Stimulated activated CD4-positive, alpha-beta T cell treated with anti-CD3 and anti-CD28 coated beads, Interleukin-2, amount 100 ng/mL, for 4 hours (primary cell): ENCODE data around the gene WDFY4.

Source experiments
- DNase-seq: peaks from one replicate; pipeline ENCODE4 v3.0.0-alpha.2; 2020; ENCODE audit warnings: low read depth

Gene WDFY4

DNA sequence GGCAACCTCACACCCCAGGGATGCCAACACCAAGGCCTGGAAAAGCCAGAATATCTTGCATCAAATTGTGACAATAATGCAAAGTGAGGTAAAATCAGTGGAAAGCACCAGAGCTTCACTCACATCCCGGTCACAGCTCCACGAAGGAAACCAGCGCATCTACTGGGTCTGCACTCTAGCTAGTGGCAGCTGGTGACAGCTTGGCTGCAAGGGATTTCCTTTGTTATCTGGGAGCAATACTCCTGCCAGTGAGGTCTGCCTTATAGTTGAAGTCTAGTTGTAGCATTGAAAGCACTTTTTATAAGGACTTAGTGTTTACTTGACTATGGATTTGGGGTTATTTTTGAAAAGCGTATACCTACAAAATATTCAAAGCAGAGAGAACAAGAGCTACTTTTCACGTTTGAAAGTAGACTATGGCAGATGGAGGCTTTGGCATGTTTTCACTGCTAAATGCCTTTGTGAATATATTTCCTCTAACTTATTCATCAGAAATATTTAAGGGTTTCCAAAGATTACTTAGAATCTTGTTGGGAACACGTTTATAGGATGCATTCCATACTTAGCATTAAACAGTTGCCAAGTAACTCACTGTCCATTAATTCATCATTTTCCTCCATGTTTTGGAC is 26.1 kb downstream of the WDFY4 start:
- DNase-seq = no peak

GRCh38 chr10:48711830-48712229 is 27.2 kb downstream of the WDFY4 start:
- no peak for DNase-seq

GRCh38 chr10:48714088-48714487 is 29.4 kb downstream of the WDFY4 start:
- DNase-seq = no peak

- no peak for DNase-seq
These were observed 31.7 kb downstream of the WDFY4 start for GRCh38 chr10:48716416-48716815.

GRCh38 chr10:48720611-48721010 is 35.9 kb downstream of the WDFY4 start:
- DNase-seq = no peak

DNA sequence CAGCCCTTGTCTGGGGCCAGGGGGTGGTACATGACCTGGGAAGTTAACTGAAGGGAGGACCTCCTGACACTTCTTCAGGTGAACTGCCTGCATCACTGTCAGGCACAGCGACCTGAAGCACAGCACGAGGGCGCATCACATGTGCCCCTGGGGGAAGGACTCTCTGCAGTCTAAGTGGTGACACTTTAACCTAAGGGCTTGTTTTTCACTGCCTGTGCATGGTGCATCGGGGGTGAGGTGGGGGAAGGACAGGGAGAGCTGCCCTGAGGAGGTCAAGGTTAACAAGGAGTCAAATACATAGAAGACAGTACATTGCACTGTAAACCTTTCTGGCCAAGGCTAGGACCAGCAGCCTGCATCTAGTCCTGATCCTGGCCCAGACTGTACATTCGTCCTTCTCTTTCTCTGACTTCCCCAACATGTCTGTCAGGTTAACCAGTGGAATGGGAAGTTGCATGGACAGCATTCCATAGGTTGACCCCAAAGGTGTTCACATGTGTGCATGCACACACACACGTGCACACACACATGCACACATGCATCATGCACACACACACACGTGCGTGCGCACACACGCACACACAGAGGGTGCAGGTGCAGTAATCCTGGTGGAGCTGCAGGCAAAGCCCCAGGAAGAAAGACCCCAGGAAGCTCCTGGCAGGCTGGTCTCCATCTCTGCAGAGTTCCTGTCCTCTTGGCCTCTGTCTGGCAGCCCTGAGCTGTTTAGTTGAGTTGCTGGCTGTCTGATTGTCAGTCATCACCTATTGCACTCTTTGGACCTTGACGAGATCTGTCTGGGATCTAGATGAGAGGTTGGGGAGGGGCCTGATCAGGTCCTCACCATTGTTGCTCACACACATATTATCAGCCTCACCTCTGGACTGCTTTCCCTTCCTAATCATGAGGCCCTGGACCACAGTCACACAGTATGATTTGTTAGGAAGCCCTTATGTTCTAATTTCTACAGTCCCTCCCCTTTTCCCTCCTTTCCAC is 37.8 kb downstream of the WDFY4 start:
- no peak for DNase-seq

DNA sequence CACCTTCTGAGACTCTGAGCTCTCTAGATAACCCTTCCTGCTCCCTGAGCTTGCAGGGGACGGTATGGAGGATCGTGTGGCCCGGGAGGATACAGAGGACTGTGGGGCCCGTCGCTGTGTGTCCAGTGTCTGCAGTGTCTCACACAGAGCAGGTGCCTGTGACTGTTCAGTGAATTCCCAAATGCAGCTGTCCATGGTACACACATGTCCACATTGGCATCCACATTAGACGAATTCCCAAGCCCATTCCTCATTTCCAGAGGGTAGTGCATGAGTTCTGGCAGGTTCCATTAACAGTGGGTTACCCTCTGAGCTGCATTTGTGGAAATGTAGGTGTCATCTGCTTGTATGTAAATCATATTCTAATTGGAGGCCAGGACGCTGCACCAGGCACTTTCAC is 39.5 kb downstream of the WDFY4 start:
- DNase-seq = no peak

- DNase-seq = no peak
These were observed 41.0 kb downstream of the WDFY4 start for GRCh38 chr10:48725708-48726107.

DNA sequence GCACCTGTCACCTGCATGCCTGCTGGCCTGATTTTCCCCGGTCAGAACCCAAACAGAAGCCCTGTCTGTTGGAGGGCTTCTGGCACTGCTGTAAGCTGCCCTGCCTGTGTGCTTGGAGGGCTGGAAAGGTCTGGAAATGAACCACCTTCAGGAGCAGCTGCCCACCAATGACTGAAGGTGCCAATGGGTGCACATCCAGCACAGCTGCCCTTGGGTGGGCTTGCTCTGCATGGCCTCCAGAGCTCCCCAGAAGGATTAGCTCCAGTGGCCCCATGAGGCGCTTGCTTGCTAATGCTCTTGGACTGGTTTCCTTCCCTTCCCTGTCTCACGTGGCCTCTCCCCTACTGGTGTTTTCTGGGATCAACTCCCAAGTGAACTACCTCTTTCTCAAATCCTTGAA is 43.2 kb downstream of the WDFY4 start:
- DNase-seq = no peak

GRCh38 chr10:48729222-48729621 is 44.5 kb downstream of the WDFY4 start:
- no peak for DNase-seq

GRCh38 chr10:48729941-48730457 is 45.3 kb downstream of the WDFY4 start:
- DNase-seq = no peak

DNA sequence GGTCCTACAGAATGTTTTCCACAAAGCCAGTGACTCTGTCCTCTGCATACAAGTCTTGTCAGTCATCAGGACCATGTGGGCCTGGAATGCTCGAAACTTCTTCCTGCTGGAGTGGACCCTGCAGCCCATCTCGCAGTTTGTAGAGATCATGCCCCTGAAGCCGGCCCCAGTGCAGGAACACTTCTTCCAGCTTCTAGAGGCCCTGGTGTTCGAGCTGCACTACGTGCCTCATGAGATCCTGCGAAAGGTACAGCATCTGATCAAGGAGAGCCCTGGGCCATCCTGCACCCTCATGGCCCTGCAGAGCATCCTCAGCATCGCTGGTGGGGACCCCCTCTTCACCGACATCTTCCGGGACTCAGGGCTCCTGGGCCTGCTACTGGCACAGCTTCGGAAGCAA is 46.5 kb downstream of the WDFY4 start:
- DNase-seq = no peak

GRCh38 chr10:48731654-48732053 is 47.0 kb downstream of the WDFY4 start:
- DNase-seq = no peak

- DNase-seq = no peak
These were observed 48.7 kb downstream of the WDFY4 start for GRCh38 chr10:48733329-48733728.

DNA sequence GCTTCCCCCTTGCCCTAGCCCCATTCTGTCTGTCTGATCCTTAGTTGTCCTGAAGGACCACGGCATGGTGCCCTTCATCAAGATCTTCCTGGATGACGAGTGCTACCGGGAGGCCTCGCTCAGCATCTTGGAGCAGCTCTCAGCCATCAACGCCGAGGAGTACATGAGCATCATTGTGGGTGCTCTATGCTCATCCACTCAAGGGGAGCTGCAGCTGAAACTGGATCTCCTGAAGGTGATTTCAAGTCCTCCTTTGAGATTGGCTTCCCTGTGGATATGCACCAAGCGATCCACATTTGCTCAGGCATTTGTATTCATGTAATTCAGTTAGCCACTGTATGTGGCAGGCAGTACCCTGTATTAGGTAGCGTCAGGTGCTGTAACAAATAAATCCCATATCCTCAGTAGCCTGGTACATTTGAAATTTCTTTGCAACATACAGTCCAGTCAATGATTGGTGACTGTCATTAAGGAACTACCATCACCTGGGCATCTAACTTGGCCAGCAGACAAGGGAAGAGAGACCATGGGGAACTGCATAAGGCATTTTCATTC is 51.2 kb downstream of the WDFY4 start:
- no peak for DNase-seq

DNA sequence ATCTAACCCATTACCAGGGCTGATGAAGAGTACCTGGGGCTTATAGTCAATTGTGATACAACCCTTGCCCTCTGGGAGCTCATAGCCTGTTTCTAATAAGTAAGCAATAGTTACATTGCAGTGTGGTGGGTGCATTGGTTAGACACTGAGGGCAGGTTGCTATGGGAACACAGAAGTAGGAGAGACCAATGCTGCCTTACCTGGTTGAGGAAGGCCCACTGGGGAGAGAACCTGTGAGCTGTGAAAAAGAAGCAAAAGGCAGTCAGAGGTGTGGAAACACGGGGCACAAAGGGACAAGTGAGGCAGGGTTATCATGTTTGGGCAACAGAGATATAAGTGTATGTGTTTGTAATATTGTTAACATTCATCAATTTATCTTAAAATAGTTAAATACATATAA is 51.9 kb downstream of the WDFY4 start:
- DNase-seq = no peak

GRCh38 chr10:48737886-48738285 is 53.2 kb downstream of the WDFY4 start:
- DNase-seq = no peak

GRCh38 chr10:48739170-48739569 is 54.5 kb downstream of the WDFY4 start:
- no peak for DNase-seq

- no peak for DNase-seq
These were observed 55.5 kb downstream of the WDFY4 start for GRCh38 chr10:48740015-48740707.

DNA sequence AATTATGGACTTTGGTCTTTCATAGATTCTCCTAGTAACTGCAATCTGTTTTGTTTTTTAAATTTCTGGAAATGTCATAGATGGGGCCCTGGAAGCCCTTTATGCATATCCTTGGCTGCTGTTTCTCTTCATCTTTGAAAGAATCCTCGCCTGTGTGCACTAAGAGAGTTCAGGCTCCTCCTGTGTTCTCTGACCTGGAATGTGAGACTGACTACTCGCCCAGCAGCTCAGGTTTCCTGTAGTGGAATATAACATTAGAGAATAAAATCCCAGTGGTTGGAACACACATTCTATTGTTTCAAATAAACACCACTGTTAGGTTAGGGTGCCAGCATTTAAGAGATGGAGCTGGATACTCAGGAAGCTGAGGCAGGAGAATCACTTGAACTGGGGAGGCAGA is 56.3 kb downstream of the WDFY4 start:
- DNase-seq = no peak

DNA sequence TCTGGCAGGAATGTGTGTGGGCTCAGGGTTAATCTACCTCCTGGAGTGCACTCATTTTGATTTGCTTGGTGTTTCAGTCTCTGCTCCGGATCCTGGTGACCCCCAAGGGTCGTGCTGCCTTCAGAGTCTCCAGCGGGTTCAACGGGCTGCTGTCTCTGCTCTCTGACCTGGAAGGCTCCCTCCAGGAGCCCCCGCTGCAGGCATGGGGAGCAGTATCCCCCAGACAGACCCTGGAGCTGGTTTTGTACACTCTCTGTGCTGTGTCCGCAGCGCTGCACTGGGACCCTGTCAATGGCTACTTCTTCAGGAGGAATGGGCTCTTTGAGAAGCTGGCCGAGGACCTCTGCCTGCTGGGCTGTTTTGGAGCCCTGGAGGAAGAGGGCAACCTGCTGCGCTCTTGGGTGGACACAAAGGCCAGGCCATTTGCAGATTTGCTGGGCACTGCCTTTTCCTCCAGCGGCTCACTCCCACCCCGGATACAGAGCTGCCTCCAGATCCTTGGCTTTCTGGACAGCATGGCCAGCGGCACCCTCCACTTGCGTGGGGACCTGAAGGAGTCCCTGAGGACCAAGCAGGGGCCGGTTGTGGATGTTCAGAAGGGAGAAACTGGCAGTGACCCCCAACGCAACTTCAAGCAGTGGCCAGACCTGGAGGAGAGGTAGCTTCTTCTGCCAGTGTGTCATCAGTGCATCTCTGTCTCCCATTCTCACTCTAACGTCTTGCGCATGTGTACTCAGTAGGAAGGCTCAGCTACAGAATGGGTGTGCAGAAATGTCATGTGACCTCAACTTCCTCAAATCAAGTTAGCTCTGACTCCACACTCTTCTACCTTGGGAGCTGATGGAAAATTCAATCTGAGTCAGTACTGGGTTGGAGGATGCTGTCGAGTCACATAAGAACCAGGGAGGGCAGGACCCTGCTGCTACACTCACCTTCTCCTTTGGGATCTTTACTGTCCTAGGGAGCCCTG is 58.5 kb downstream of the WDFY4 start:
- no peak for DNase-seq
